NK-92 treated with Interleukin-12 subunit alpha and Interleukin-12 subunit beta, amount 100 ng/mL, for 24 hours (cell line): Measurements from ENCODE around the gene BSDC1.
"Not testable (repeated sequence)": the region's sequence is repeated elsewhere in the genome, so short reads cannot be mapped to it uniquely, and the experiment has no call there.

ENCODE experiments used
- DNase-seq: peaks from one replicate; lab custom pipeline; 2025; lab: John Stamatoyannopoulos, UW

BSDC1 gene

GRCh38 chr1:32394141-32394889, at the start of gene BSDC1:
Gene BSDC1 (minus strand): TSS chr1:32394441. CDS start chr1:32394414, 27 bp downstream.
- peak; percentile 95 for DNase-seq

GRCh38 chr1:32441467-32441866, 47.2 kb upstream of the BSDC1 start:
- not testable (repeated sequence) for DNase-seq

- not testable (repeated sequence) for DNase-seq
Observed at GRCh38 chr1:32438777-32439176, 44.5 kb upstream of the BSDC1 start.

- no peak for DNase-seq
Observed at GRCh38 chr1:32438136-32438535, 43.9 kb upstream of the BSDC1 start.

GRCh38 chr1:32431736-32432400, 37.6 kb upstream of the BSDC1 start:
- DNase-seq: no peak

- DNase-seq: no peak
Observed at GRCh38 chr1:32427264-32427963, 33.2 kb upstream of the BSDC1 start.

- no peak for DNase-seq
Observed at GRCh38 chr1:32426489-32427255, 32.4 kb upstream of the BSDC1 start.

GRCh38 chr1:32421775-32422174, 27.5 kb upstream of the BSDC1 start:
- DNase-seq: no peak

GRCh38 chr1:32414186-32414886, 20.1 kb upstream of the BSDC1 start:
- DNase-seq: no peak

GRCh38 chr1:32413507-32414185, 19.4 kb upstream of the BSDC1 start:
- peak; percentile 58 for DNase-seq

GRCh38 chr1:32411261-32411660, 17.0 kb upstream of the BSDC1 start:
- DNase-seq: no peak

GRCh38 chr1:32406629-32407111, 12.4 kb upstream of the BSDC1 start:
- DNase-seq: no peak

- no peak for DNase-seq
Observed at GRCh38 chr1:32405672-32406467, 11.6 kb upstream of the BSDC1 start.

- DNase-seq: no peak
Observed at GRCh38 chr1:32404946-32405345, 10.7 kb upstream of the BSDC1 start.

- peak; percentile 14 for DNase-seq
Observed at GRCh38 chr1:32400876-32401631, 6.8 kb upstream of the BSDC1 start.

- no peak for DNase-seq
Observed at GRCh38 chr1:32399843-32400242, 5.6 kb upstream of the BSDC1 start.

GRCh38 chr1:32398401-32398800, 4.2 kb upstream of the BSDC1 start:
- DNase-seq: no peak

- DNase-seq: not testable (repeated sequence)
Observed at GRCh38 chr1:32396524-32396923, 2.3 kb upstream of the BSDC1 start.

GRCh38 chr1:32394890-32395432, 720 bp upstream of the BSDC1 start:
- DNase-seq: no peak
